Ishikawa (cell line): ENCODE data around the gene CDH23.

Experiments used
- CEBPB ChIP-seq: IDR thresholded peaks from 2 replicates; pipeline ENCODE4 v1.6.1; 2012
- CREB1 ChIP-seq: IDR thresholded peaks from 2 replicates; pipeline ENCODE4 v1.6.1; 2012; ENCODE audit warnings: low read depth
- EGR1 ChIP-seq: IDR thresholded peaks from 2 replicates; pipeline ENCODE4 v1.6.1; 2012
- EP300 ChIP-seq: IDR thresholded peaks from 2 replicates; pipeline ENCODE4 v1.6.1; 2012; ENCODE audit warnings: borderline replicate concordance
- FOXM1 ChIP-seq: IDR thresholded peaks from 2 replicates; pipeline ENCODE4 v1.6.1; 2012; ENCODE audit warnings: low read depth, borderline replicate concordance
- MAX ChIP-seq: IDR thresholded peaks from 2 replicates; pipeline ENCODE4 v1.6.1; 2012
- NFIC ChIP-seq: IDR thresholded peaks from 2 replicates; pipeline ENCODE4 v1.6.1; 2012
- RAD21 ChIP-seq: IDR thresholded peaks from 2 replicates; pipeline ENCODE4 v1.6.1; 2012; ENCODE audit warnings: low read depth
- TAF1 ChIP-seq: IDR thresholded peaks from 2 replicates; pipeline ENCODE4 v1.6.1; 2012; ENCODE audit warnings: low read depth, mild to moderate bottlenecking
- TCF12 ChIP-seq: IDR thresholded peaks from 2 replicates; pipeline ENCODE4 v1.6.1; 2012; ENCODE audit warnings: low read depth
- TEAD4 ChIP-seq: IDR thresholded peaks from 2 replicates; pipeline ENCODE4 v1.6.1; 2012
- YY1 ChIP-seq: IDR thresholded peaks from 2 replicates; pipeline ENCODE4 v1.6.1; 2012; ENCODE audit warnings: low read depth
- ZBTB7A ChIP-seq: IDR thresholded peaks from 2 replicates; pipeline ENCODE4 v1.6.1; 2012; ENCODE audit warnings: low read depth
- TF ChIP-seq, protein P1 (sequence below): IDR thresholded peaks from 2 replicates; pipeline ENCODE4 v1.6.1; 2012
- TF ChIP-seq, protein P2 (sequence below): IDR thresholded peaks from 2 replicates; pipeline ENCODE4 v1.6.1; 2012; ENCODE audit warnings: low read depth, mild to moderate bottlenecking

The CDH23 gene

DNA sequence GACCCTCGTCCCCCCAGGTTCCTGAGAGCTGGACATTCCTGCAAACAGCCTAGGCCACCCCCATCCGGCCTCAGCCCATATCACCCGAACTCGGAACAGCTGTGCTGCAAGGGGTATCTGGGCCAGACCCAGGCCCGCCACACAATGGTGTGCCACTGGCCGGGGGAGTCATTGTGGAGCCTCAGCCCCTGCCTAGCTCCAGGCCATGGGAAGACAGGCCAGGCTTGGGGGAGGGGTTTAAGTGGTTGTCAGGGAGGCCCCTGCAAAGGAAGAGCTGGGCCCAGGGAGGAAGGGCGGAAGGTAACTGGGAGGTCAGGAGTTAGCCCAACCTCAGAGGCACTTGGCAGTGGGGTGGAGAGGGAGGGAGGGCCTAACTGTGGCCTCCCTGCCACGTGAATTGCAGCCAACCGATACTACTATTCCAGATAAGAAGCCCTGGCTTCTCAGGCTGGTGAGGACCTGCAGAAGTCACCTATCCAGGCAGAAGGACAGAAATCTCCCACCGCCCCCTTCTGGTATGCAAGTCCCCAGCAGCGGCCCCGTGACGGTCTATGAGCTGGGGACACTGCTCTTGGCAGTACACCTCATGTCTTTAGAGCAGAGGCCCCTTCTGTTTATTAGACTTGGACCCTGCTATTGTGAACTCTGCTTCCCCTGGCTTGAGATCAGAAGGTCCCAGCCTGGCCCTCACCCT, 349.8 kb downstream of the CDH23 start:
- TF ChIP-seq YY1 (no peak), TEAD4 (no peak), CEBPB (no peak)
- TF ChIP-seq, protein P1, sequence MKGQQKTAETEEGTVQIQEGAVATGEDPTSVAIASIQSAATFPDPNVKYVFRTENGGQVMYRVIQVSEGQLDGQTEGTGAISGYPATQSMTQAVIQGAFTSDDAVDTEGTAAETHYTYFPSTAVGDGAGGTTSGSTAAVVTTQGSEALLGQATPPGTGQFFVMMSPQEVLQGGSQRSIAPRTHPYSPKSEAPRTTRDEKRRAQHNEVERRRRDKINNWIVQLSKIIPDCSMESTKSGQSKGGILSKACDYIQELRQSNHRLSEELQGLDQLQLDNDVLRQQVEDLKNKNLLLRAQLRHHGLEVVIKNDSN = no peak

DNA sequence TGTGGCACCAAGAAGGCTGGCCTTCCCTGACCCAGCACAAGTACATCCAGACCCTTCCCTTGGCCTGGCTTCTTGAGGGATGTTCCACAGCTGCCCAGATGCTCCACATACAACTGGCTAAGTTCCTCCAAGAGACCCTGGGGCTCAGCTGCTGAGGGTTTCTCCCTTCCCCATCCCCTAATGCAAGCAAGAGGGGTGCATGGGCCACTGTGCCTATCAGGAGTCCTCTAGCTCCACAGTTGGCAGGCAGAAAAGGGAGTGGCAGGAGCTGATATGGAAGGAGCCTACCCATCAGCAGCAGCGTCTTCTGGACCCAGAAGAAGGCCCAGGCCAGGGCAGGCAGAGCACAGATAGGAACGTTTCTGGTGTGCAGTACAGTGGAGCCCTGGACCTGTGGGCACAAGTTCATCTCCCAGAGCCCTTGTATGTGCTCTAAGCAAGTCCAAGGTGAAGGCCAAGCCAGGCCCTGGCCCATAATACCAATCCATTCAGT, 350.4 kb downstream of the CDH23 start:
- TF ChIP-seq YY1 (no peak), FOXM1 (no peak), ZBTB7A (no peak), CEBPB (no peak), EGR1 (no peak), MAX (no peak), RAD21 (no peak), TAF1 (no peak), NFIC (no peak), TCF12 (no peak), EP300 (no peak), TEAD4 (no peak), CREB1 (no peak)
- TF ChIP-seq, protein P2, sequence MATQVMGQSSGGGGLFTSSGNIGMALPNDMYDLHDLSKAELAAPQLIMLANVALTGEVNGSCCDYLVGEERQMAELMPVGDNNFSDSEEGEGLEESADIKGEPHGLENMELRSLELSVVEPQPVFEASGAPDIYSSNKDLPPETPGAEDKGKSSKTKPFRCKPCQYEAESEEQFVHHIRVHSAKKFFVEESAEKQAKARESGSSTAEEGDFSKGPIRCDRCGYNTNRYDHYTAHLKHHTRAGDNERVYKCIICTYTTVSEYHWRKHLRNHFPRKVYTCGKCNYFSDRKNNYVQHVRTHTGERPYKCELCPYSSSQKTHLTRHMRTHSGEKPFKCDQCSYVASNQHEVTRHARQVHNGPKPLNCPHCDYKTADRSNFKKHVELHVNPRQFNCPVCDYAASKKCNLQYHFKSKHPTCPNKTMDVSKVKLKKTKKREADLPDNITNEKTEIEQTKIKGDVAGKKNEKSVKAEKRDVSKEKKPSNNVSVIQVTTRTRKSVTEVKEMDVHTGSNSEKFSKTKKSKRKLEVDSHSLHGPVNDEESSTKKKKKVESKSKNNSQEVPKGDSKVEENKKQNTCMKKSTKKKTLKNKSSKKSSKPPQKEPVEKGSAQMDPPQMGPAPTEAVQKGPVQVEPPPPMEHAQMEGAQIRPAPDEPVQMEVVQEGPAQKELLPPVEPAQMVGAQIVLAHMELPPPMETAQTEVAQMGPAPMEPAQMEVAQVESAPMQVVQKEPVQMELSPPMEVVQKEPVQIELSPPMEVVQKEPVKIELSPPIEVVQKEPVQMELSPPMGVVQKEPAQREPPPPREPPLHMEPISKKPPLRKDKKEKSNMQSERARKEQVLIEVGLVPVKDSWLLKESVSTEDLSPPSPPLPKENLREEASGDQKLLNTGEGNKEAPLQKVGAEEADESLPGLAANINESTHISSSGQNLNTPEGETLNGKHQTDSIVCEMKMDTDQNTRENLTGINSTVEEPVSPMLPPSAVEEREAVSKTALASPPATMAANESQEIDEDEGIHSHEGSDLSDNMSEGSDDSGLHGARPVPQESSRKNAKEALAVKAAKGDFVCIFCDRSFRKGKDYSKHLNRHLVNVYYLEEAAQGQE = no peak
- TF ChIP-seq, protein P1 = no peak

GRCh38 chr10:71747551-71748523, 351.1 kb downstream of the CDH23 start:
- TF ChIP-seq TEAD4 = no peak
- TF ChIP-seq MAX = no peak
- TF ChIP-seq ZBTB7A = no peak
- TF ChIP-seq EGR1 = no peak
- TF ChIP-seq, protein P2 = no peak
- no peak for TF ChIP-seq TCF12
- TF ChIP-seq, protein P1 = no peak
- no peak for TF ChIP-seq YY1
- TF ChIP-seq EP300 = no peak
- TF ChIP-seq CREB1 = no peak
- TF ChIP-seq CEBPB = no peak
- TF ChIP-seq FOXM1 = no peak
- no peak for TF ChIP-seq NFIC
- TF ChIP-seq TAF1 = no peak
- no peak for TF ChIP-seq RAD21

- no peak for TF ChIP-seq CREB1
These were observed 352.0 kb downstream of the CDH23 start for GRCh38 chr10:71748671-71749191.

GRCh38 chr10:71749396-71749795, 352.7 kb downstream of the CDH23 start:
- TF ChIP-seq CREB1 = no peak
- TF ChIP-seq ZBTB7A = no peak
- TF ChIP-seq, protein P1 = no peak
- no peak for TF ChIP-seq EP300
- TF ChIP-seq NFIC = no peak
- TF ChIP-seq TEAD4 = no peak
- no peak for TF ChIP-seq TCF12
- TF ChIP-seq FOXM1 = no peak
